Lower leg skin (tissue), 3 donors: ENCODE data around the gene GDF2.

Source experiments
- CTCF ChIP-seq, 3 donors: fragments of 450-650 bp; IDR thresholded peaks; one replicate each; pipeline ENCODE4 v1.5.1; 2016; ENCODE audit warnings: antibody characterized with exemption in 3 of 3, mild to moderate bottlenecking in 3 of 3, moderate library complexity in 2 of 3
- POLR2A ChIP-seq, 2 donors: fragments of 450-650 bp; IDR thresholded peaks; one replicate each; pipeline ENCODE4 v1.6.1; 2016 to 2017; ENCODE audit warnings: antibody characterized with exemption in 2 of 2, mild to moderate bottlenecking in 1 of 2, moderate library complexity in 1 of 2

GRCh38 chr10:47308775-47309174 lies 13.5 kb upstream of the GDF2 start:
- TF ChIP-seq CTCF (IDR thresholded peaks at IDR 0.05), result no peak
- TF ChIP-seq POLR2A (IDR thresholded peaks at IDR 0.05), result no peak
